CD1c-positive myeloid dendritic cell (primary cell): ENCODE data around the gene KRT8.
"Not testable (repeated sequence)": the region's sequence is repeated elsewhere in the genome, so short reads cannot be mapped to it uniquely, and the experiment has no call there.

Experiments
- DNase-seq: peaks from one replicate; pipeline ENCODE4 v3.0.0-alpha.2; 2016; ENCODE audit errors: extremely low spot score

Gene KRT8

GRCh38 chr12:52904509-52905300 is at the start of gene KRT8:
TSS of gene KRT8 (minus strand) at chr12:52905076. CDS start at chr12:52904981, 95 bp downstream.
- not testable (repeated sequence) for DNase-seq

GRCh38 chr12:52953181-52953841 is 48.4 kb upstream of the KRT8 start:
- no peak for DNase-seq

GRCh38 chr12:52952076-52952801 is 47.4 kb upstream of the KRT8 start:
- DNase-seq = no peak

- DNase-seq = no peak
Measured at GRCh38 chr12:52951640-52952039, 46.8 kb upstream of the KRT8 start.

GRCh38 chr12:52951126-52951525 is 46.2 kb upstream of the KRT8 start:
- DNase-seq = no peak

- DNase-seq = no peak
Measured at GRCh38 chr12:52950553-52950952, 45.7 kb upstream of the KRT8 start.

- no peak for DNase-seq
Measured at GRCh38 chr12:52949413-52950331, 44.8 kb upstream of the KRT8 start.

GRCh38 chr12:52947738-52948423 is 43.0 kb upstream of the KRT8 start:
- no peak for DNase-seq

- DNase-seq = no peak
Measured at GRCh38 chr12:52946797-52947547, 42.1 kb upstream of the KRT8 start.

GRCh38 chr12:52946334-52946733 is 41.5 kb upstream of the KRT8 start:
- no peak for DNase-seq

GRCh38 chr12:52945389-52946232 is 40.7 kb upstream of the KRT8 start:
- no peak for DNase-seq

- no peak for DNase-seq
Measured at GRCh38 chr12:52944683-52945388, 40.0 kb upstream of the KRT8 start.

GRCh38 chr12:52942901-52943181 is 38.0 kb upstream of the KRT8 start:
- no peak for DNase-seq

- DNase-seq = no peak
Measured at GRCh38 chr12:52942066-52942900, 37.4 kb upstream of the KRT8 start.

GRCh38 chr12:52929538-52929937 is 24.7 kb upstream of the KRT8 start:
- no peak for DNase-seq

GRCh38 chr12:52927964-52928363 is 23.1 kb upstream of the KRT8 start:
- DNase-seq = no peak

- DNase-seq = no peak
Measured at GRCh38 chr12:52926596-52927234, 21.8 kb upstream of the KRT8 start.
